K562 (cell line): Measurements from ENCODE around the gene QPRT.
A peak's percentile ranks its signal among the peaks of the same experiment; 100 is the strongest.

Experiments
- BCL6 ChIP-seq: fragments of 250-450 bp; sonication (Bioruptor Pico); IDR thresholded peaks from 2 replicates; pipeline ENCODE4 v1.4.0; 2020
- CREB1 ChIP-seq, 2 experiments: sonication (generic) in 1 of 2; formaldehyde crosslinking in 1 of 2; IDR thresholded peaks; 2 replicates each; pipeline versions ENCODE4 v1.6.1 to v1.8.0; 2012 to 2022; ENCODE audit warnings: inconsistent platforms in 1 of 2, mild to moderate bottlenecking in 1 of 2, missing genetic modification reagents in 1 of 2, moderate library complexity in 1 of 2
- HNRNPLL ChIP-seq: fragments of 200-400 bp; formaldehyde crosslinking; IDR thresholded peaks from 2 replicates; pipeline ENCODE4 v1.6.1; 2017; ENCODE audit warnings: low read length, low read depth, mild to moderate bottlenecking; ENCODE audit not compliant: poor library complexity, severe bottlenecking
- MAFG ChIP-seq: fragments of 450-650 bp; conservative IDR thresholded peaks from 2 replicates; pipeline ENCODE4 v1.6.1; 2016; ENCODE audit warnings: missing genetic modification characterization, missing compliant biosample characterization
- MAFK ChIP-seq: IDR thresholded peaks from 2 replicates; pipeline ENCODE4 v1.6.1; 2011; ENCODE audit warnings: low read length, improper control_type of control experiment
- NCOA2 ChIP-seq, 2 experiments: fragments of 450-650 bp; IDR thresholded peaks; 2 replicates each; pipeline ENCODE4 v1.6.1; 2018; ENCODE audit warnings: mild to moderate bottlenecking in 2 of 2, moderate library complexity in 1 of 2; ENCODE audit not compliant: partially characterized antibody in 2 of 2
- POLR2A ChIP-seq: fragments of 450-650 bp; conservative IDR thresholded peaks from 2 replicates; pipeline ENCODE4 v1.6.1; 2016
- POLR2AphosphoS5 ChIP-seq: IDR thresholded peaks from 2 replicates; pipeline ENCODE4 v1.6.1; 2011; ENCODE audit warnings: mild to moderate bottlenecking, low read depth, low read length, moderate library complexity; ENCODE audit not compliant: control insufficient read depth, insufficient read depth
- RBBP5 ChIP-seq: fragments of 200-600 bp; sonication (generic); IDR thresholded peaks from 2 replicates; pipeline ENCODE4 v1.6.1; 2012; ENCODE audit warnings: borderline replicate concordance, mild to moderate bottlenecking, low read length, control low read depth, inconsistent platforms; ENCODE audit not compliant: insufficient read depth, poor library complexity, severe bottlenecking
- SMC3 ChIP-seq: conservative IDR thresholded peaks from 2 replicates; pipeline ENCODE4 v1.6.1; 2011; ENCODE audit warnings: low read depth, low read length, improper control_type of control experiment; ENCODE audit not compliant: insufficient read depth
- TF ChIP-seq, protein P1 (sequence below), 3 experiments: IDR thresholded peaks in 2 of 3; conservative IDR thresholded peaks in 1 of 3; 2 replicates each; pipeline ENCODE4 v1.5.1; 2011 to 2012; ENCODE audit warnings: low read length in 3 of 3, mild to moderate bottlenecking in 3 of 3, control low read depth in 2 of 3, improper control_type of control experiment in 1 of 3, inconsistent platforms in 1 of 3, low read depth in 1 of 3, mixed read lengths in 1 of 3, moderate library complexity in 1 of 3; ENCODE audit not compliant: insufficient read depth in 2 of 3
- TF ChIP-seq, protein P2 (sequence below), 2 experiments: fragments of 450-650 bp; IDR thresholded peaks; 2 replicates each; pipeline ENCODE4 v1.6.1; 2016; ENCODE audit warnings: mild to moderate bottlenecking in 2 of 2, borderline replicate concordance in 1 of 2, low read depth in 1 of 2, moderate library complexity in 1 of 2

DNA sequence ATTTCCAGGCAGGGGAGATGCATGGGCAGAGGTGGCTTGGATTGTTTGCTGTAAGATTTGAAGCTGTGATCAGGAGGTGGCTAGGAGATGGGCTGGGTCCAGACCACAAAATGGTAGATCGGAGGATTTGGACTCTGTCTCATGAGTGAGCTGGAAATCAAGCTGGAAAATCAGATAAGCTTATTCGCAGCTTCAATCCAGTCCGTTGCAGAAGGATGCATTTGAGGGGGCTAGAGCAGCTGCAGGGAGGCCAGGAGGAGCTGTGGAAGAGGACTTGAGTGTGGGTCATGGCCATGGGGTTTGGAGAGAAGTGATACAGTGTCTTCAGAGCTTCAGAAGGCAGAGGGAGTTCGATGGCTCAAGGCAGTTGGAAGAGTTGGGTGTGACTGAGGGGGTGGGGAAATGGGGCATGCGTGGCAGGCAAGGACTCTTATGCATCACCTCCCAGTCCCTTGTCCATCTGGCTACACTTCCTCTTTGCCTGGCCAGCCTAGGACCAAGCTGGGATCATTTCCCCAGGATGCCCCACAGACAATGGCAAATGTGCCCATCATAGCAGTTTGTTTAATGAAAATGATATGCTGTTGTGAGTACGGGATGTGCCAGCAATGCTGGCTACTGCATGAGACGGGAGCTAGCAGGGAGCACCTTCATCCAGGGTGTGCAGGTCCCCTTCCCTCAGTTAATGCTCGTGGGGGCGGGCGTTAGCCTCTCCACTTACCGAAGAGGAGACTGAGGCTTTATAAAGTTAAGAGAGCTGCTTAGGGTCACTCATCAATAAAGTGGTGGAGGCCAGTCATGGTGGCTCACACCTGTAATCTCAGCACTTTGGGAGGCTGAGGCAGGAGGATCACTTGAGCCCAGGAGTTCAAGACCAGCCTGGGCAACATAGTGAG, 20.6 kb downstream of the QPRT start:
- TF ChIP-seq HNRNPLL (no peak), SMC3 (no peak), POLR2A (0 out of 2 replicates have a peak, but pooled peaks have one; percentile 34), BCL6 (CRISPR knock-in tag) (no peak), MAFK (no peak), POLR2AphosphoS5 (no peak; the same call in 1 of the 2 replicates), MAFG (tag) (no peak), CREB1 (IDR thresholded peaks at IDR 0.05) (no peak), CREB1 (CRISPR knock-in tag; IDR thresholded peaks at IDR 0.05) (no peak), NCOA2 (IDR thresholded peaks at IDR 0.05; ENCODE audit: partially characterized antibody in 2 of 2) (no peak), RBBP5 (no peak)
- TF ChIP-seq, protein P1, sequence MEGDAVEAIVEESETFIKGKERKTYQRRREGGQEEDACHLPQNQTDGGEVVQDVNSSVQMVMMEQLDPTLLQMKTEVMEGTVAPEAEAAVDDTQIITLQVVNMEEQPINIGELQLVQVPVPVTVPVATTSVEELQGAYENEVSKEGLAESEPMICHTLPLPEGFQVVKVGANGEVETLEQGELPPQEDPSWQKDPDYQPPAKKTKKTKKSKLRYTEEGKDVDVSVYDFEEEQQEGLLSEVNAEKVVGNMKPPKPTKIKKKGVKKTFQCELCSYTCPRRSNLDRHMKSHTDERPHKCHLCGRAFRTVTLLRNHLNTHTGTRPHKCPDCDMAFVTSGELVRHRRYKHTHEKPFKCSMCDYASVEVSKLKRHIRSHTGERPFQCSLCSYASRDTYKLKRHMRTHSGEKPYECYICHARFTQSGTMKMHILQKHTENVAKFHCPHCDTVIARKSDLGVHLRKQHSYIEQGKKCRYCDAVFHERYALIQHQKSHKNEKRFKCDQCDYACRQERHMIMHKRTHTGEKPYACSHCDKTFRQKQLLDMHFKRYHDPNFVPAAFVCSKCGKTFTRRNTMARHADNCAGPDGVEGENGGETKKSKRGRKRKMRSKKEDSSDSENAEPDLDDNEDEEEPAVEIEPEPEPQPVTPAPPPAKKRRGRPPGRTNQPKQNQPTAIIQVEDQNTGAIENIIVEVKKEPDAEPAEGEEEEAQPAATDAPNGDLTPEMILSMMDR (IDR thresholded peaks at IDR 0.05 in 2 of 3, conservative IDR thresholded peaks at IDR 0.05 in 1 of 3; ENCODE audit: insufficient read depth in 2 of 3, low read depth in 1 of 3, low read length in 3 of 3) = no peak
- TF ChIP-seq, protein P2, sequence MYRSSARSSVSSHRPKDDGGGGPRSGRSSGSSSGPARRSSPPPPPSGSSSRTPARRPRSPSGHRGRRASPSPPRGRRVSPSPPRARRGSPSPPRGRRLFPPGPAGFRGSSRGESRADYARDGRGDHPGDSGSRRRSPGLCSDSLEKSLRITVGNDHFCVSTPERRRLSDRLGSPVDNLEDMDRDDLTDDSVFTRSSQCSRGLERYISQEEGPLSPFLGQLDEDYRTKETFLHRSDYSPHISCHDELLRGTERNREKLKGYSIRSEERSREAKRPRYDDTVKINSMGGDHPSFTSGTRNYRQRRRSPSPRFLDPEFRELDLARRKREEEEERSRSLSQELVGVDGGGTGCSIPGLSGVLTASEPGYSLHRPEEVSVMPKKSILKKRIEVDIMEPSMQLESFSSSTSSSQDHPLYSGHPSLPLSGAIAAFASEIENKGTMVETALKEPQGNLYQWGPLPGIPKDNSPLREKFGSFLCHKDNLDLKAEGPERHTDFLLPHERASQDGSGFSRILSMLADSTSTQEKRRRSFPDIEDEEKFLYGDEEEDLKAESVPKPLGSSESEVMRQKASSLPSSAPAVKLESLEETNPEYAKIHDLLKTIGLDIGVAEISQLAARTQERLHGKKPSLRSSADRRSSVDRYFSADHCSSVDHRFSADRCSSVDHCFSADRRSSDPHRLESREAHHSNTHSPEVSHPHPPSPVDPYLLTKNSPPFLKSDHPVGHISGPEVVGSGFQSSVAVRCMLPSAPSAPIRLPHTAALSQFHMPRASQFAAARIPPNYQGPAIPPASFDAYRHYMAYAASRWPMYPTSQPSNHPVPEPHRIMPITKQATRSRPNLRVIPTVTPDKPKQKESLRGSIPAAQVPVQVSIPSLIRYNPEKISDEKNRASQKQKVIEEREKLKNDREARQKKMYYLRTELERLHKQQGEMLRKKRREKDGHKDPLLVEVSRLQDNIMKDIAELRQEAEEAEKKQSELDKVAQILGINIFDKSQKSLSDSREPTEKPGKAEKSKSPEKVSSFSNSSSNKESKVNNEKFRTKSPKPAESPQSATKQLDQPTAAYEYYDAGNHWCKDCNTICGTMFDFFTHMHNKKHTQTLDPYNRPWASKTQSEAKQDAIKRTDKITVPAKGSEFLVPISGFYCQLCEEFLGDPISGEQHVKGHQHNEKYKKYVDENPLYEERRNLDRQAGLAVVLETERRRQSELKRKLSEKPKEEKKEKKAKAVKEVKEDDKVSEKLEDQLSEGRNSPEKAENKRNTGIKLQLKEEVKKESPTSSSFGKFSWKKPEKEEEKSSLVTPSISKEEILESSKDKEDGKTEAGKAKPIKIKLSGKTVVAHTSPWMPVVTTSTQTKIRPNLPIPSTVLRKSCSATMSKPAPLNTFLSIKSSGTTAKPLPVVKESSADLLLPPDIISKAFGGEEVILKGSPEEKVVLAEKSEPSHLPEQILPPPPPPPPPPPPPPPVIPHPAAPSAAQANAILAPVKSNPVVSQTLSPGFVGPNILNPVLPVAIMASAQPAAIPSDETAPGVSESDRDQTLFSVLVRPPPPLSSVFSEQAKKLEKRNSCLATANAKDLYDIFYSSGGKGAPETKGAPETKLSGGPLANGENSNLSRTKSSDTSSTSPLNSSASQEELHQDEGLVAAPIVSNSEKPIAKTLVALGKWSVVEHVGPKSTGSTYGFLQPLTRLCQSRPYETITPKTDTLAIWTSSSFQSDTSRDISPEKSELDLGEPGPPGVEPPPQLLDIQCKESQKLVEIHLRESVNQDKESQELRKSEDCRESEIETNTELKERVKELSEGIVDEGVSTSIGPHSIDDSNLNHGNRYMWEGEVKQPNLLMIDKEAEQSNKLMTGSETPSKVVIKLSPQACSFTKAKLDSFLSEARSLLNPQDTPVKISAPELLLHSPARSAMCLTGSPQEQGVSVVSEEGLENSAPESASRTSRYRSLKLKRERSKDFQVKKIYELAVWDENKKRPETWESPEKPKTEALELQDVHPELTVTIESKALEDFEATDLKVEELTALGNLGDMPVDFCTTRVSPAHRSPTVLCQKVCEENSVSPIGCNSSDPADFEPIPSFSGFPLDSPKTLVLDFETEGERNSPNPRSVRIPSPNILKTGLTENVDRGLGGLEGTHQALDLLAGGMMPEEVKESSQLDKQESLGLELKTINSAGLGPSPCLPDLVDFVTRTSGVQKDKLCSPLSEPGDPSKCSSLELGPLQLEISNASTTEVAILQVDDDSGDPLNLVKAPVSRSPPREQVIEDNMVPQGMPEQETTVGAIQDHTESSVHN (IDR thresholded peaks at IDR 0.05; ENCODE audit: borderline replicate concordance in 1 of 2, low read depth in 1 of 2) = no peak
